HG03135 (cell line): ENCODE data around the gene TSEN54.

Source experiments
- ATAC-seq: cut with Tn5 transposase; IDR thresholded peaks from one replicate; pipeline ENCODE4 v1.9.1; 2021; ENCODE audit warnings: mild to moderate bottlenecking, moderate library complexity; ENCODE audit not compliant: unreplicated experiment

Gene TSEN54

DNA sequence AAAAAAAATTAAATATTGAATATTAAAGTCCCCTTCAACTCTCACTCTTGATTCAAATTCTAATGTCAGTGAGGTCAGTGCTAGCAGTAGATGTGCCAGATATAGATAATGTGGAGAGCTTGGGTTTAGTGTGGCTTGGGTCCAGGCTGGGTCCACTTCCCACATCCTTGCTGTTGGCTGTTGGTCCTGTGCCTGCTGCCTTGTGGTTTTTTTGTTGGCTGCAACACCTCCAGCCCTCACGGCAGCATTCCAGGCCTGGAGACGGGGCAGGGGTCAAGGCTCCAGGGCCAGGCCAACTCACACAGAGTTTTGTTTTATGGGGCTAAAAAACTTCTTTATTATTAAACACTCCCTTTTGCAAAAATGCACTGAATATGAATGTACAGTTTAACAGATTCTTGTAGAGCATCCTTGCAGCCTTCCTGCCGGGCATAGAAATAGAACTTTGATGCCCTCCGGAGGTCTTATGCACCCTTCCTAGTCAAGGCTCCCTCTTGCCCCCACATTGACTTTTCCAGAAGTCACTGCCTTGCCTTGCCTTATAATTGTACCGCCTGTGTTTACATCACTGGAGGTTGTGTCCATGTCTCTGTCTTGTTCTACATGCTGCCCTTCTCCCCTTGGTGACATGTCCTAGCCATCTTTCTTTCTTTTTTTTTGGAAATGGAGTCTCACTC lies 45.7 kb downstream of the TSEN54 start:
- ATAC-seq: no peak

GRCh38 chr17:75563063-75563758 lies 46.9 kb downstream of the TSEN54 start:
- no peak for ATAC-seq

- ATAC-seq: no peak
These were observed 47.9 kb downstream of the TSEN54 start for GRCh38 chr17:75564195-75564594.

GRCh38 chr17:75565066-75565465 lies 48.7 kb downstream of the TSEN54 start:
- no peak for ATAC-seq

GRCh38 chr17:75565618-75566017 lies 49.3 kb downstream of the TSEN54 start:
- ATAC-seq: no peak

DNA sequence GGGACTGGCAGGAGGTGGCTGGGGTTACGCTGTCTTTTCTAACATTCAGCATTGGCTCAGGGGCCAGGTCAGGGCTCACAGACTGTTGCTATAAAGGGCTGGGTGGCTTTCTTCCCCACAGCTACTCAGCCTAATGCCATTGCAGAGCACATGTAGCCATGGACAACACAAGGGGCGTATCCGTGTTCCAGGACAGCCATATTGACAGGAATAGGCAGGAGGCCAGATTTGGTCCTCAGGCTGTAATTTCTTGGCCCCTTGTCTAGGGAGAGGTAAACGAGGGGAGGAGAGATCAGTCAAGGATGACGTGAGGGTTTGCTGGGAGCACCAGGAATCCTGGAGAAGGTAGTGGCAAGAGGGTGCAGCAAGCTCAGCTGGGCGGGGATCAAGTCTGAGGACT lies 50.1 kb downstream of the TSEN54 start:
- ATAC-seq: no peak

- no peak for ATAC-seq
These were observed 50.5 kb downstream of the TSEN54 start for GRCh38 chr17:75566834-75567233.

DNA sequence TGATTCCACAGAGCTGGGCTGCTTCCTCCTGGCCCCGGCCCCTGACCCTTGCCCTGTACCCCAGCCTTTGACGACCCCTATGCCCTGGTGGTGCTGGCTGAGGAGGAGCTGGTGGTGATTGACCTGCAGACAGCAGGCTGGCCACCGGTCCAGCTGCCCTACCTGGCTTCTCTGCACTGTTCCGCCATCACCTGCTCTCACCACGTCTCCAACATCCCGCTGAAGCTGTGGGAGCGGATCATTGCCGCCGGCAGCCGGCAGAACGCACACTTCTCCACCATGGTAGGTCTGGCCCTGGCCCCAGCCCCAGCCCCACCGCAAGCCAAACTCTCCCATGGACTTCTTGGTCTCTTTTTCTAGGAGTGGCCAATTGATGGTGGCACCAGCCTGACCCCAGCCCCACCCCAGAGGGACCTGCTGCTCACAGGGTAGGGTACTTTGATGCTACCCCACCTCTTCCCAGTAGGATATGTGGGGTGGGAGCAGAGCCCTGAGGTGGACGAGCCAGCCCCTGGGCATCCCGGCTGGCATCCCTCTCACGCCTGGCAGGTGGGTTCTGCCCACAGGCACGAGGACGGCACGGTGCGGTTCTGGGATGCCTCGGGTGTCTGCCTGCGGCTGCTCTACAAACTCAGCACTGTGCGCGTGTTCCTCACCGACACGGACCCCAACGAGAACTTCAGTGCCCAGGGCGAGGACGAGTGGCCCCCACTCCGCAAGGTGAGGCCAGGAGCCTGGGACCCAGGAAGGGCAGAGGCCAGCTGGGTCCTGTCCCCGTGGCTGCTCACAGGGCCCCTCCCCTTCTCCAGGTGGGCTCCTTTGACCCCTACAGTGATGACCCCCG lies 52.3 kb downstream of the TSEN54 start:
- ATAC-seq: no peak

GRCh38 chr17:75570034-75570676 lies 53.8 kb downstream of the TSEN54 start:
- ATAC-seq: no peak

DNA sequence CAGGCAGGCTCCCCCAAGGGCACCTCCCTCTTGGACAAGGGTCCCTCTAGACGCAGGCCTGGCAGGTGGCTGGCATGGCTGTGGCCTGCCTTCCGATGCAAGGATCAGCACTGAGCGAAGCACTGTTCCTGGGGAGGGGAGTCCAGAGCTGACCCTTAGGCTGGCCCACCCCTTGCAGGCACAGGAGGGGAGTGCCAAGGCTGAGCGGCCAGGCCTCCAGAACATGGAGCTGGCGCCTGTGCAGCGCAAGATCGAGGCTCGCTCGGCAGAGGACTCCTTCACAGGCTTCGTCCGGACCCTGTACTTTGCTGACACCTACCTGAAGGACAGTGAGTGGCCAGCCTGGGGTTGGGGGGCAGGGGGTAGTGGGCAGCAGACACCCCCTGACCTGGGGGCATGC lies 54.4 kb downstream of the TSEN54 start:
- no peak for ATAC-seq

GRCh38 chr17:75571197-75571884 lies 55.0 kb downstream of the TSEN54 start:
- peak; percentile 56 for ATAC-seq

DNA sequence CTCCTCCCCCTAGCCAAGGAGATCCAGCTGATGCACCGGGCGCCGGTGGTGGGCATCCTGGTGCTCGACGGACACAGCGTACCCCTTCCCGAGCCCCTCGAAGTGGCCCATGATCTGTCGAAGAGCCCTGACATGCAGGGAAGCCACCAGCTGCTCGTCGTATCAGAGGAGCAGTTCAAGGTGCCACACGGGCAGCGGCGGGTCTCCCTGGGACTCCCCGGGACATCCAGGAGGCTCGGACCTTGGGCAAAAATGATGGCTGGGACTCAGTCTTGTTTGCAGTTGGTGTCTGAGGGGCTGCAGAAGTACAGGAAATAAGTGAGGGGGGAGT lies 55.5 kb downstream of the TSEN54 start:
- ATAC-seq: no peak

DNA sequence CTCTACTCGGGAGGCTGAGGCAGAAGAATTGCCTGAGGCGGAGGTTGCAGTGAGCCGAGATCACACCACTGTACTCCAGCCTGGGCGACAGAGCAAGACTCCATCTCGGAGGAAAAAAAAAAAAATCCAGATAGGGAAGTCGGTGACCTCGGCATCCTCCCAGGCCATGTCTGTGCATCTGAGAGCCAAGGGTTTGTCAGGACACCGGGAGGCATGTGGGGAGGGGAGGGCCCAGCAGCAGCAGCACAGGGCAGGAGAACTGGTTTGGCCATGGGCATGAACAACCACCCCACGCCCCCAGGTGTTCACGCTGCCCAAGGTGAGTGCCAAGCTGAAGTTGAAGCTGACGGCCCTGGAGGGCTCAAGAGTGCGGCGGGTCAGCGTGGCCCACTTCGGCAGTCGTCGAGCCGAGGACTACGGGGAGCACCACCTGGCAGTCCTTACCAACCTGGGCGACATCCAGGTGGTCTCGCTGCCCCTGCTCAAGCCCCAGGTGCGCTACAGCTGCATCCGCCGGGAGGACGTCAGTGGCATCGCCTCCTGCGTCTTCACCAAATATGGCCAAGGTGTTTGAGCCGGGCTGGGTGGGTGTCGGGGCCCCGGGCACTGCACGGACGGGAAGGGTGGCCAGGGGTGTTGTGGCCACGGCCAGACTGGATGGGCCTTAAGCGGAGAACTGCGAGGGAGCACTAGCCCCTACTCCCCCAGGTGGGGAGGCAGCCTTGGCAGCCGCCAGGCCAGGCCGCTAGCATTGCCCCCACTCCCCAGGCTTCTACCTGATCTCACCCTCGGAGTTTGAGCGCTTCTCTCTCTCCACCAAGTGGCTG lies 56.6 kb downstream of the TSEN54 start:
- no peak for ATAC-seq

- no peak for ATAC-seq
These were observed 57.2 kb downstream of the TSEN54 start for GRCh38 chr17:75573540-75573957.

DNA sequence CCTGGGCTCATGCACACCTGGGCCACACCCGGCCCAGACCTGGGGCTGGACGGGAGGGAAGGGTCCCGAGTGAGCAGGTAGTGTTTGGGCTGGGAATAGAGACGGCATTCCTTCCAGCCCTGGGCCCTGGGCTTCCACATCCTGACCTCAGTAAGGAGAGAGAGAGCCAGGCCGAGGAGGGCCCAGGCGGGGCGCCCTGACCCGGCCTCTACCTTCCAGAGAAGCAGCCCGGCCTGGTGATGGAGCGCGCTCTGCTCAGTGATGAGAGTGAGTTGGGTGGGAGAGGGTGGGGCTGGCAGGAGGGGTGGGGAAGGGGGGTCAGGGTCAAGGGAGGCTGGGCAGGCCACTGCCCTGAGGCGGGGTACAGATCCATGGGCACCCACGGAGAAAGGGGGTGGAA lies 57.7 kb downstream of the TSEN54 start:
- no peak for ATAC-seq
